Measurements from ENCODE around the gene CXorf38. TPM values are rescaled to one million over a fixed set of nuclear protein-coding genes. Genes with fewer than 3 reads are reported as not detected.

The CXorf38 gene
- total and polyA plus RNA-seq, 9 of the 15 experiments (the other 6 are each of a cell fraction or from before 2014, with no cell fraction given), result 1.2 to 12.8 (median 8.4) TPM

- in situ Hi-C loops (cut with MboI) (no loop called here), intact Hi-C loops (cut with micrococcal nuclease) (loop anchor here (1.0 to 10.0 kb wide), 2 partner anchors 60 to 608 kb away; partner anchors contain the start of gene ATP6AP2)
- Histone ChIP-seq H3K4me3 (peak overlapping the region; percentile 6), H3K36me3 (ENCODE audit: control insufficient read depth, insufficient read depth, low read length) (peaks cover 4% of the 10 kb centered on the region; the same call in 2 of the 3 replicates), H3K9me1 (ENCODE audit: control insufficient read depth, insufficient read depth, low read length) (no peaks in the 10 kb centered on the region), H3K9ac (ENCODE audit: insufficient read depth in 1 of 2, low read depth in 2 of 2, low read length in 2 of 2) (peak overlapping the region; percentile 47 to 75; a peak in 3 of 4 replicates), H2AFZ (ENCODE audit: low read depth, low read length) (no peak overlapping the region), H3K27ac (ENCODE audit: extremely low read depth, low read depth, low read length) (peak overlapping the region; percentile 44; the same call in 2 of the 3 replicates), H3K27me3 (ENCODE audit: control insufficient read depth in 2 of 2, insufficient read depth in 2 of 2, low read length in 2 of 2) (no peaks in the 10 kb centered on the region), H3K79me2 (ENCODE audit: control insufficient read depth, insufficient read depth, low read length) (peaks cover 32% of the 10 kb centered on the region), H3K4me2 (ENCODE audit: insufficient read depth, low read length) (peak overlapping the region; percentile 55), H4K20me1 (replicated peaks; ENCODE audit: control insufficient read depth, insufficient read depth, low read length) (peaks cover 8% of the 10 kb centered on the region; the same call in 1 of the 2 replicates), H3K4me1 (replicated peaks in 1 of 2; ENCODE audit: control insufficient read depth in 2 of 2, insufficient read depth in 2 of 2, low read length in 2 of 2) (peaks cover 8 to 10% of the 10 kb centered on the region in 2 experiments; a peak in 4 of 5 replicates), H3K9me3 (replicated peaks; ENCODE audit: control insufficient read depth, insufficient read depth, low read depth, low read length) (no peaks in the 10 kb centered on the region)
- POLR2A ChIA-PET, result no interaction called here
- DNase-seq (ENCODE audit: extremely low read depth in 1 of 4, low spot score in 3 of 4), result peak in 2 of 4 experiments; percentile 50 to 62
- peak; percentile 78 for FAIRE-seq
- peak; percentile 36 for ATAC-seq
- WGBS (ENCODE audit: insufficient coverage, low coverage, missing lambda C conversion rate), result 15% methylated on average over 2 of the region's 4 CpGs
- CTCF ChIA-PET (ENCODE audit: low intra/inter-chr PET ratio), result no interaction called here
- BruUV-seq (replicated peaks), result no TSS peak
- TF ChIP-seq ATF7 (IDR thresholded peaks at IDR 0.05) (0 out of 2 replicates have a peak, but pooled peaks have one; percentile 14), ZNF384 (IDR thresholded peaks at IDR 0.05; ENCODE audit: low read depth, low read length) (peak; percentile 85), NRF1 (conservative IDR thresholded peaks at IDR 0.05 in 1 of 2, IDR thresholded peaks at IDR 0.05 in 1 of 2) (0 out of 4 replicates have a peak, but pooled peaks of 1 of the 2 experiments have one; percentile 4), IRF2 (CRISPR knock-in tag; IDR thresholded peaks at IDR 0.05) (peak; percentile 91), BHLHE40 (IDR thresholded peaks at IDR 0.05; ENCODE audit: low read length) (0 out of 2 replicates have a peak, but pooled peaks have one; percentile 8), KDM1A (IDR thresholded peaks at IDR 0.05) (peak; percentile 24 to 41; a peak in 1 of 4 replicates), NCOR1 (IDR thresholded peaks at IDR 0.05) (peak; percentile 27; the same call in 1 of the 2 replicates), ZNF717 (CRISPR knock-in tag; IDR thresholded peaks at IDR 0.05) (no peak), NKRF (IDR thresholded peaks at IDR 0.05; ENCODE audit: borderline replicate concordance) (no peak)
- TF ChIP-seq, protein P1, sequence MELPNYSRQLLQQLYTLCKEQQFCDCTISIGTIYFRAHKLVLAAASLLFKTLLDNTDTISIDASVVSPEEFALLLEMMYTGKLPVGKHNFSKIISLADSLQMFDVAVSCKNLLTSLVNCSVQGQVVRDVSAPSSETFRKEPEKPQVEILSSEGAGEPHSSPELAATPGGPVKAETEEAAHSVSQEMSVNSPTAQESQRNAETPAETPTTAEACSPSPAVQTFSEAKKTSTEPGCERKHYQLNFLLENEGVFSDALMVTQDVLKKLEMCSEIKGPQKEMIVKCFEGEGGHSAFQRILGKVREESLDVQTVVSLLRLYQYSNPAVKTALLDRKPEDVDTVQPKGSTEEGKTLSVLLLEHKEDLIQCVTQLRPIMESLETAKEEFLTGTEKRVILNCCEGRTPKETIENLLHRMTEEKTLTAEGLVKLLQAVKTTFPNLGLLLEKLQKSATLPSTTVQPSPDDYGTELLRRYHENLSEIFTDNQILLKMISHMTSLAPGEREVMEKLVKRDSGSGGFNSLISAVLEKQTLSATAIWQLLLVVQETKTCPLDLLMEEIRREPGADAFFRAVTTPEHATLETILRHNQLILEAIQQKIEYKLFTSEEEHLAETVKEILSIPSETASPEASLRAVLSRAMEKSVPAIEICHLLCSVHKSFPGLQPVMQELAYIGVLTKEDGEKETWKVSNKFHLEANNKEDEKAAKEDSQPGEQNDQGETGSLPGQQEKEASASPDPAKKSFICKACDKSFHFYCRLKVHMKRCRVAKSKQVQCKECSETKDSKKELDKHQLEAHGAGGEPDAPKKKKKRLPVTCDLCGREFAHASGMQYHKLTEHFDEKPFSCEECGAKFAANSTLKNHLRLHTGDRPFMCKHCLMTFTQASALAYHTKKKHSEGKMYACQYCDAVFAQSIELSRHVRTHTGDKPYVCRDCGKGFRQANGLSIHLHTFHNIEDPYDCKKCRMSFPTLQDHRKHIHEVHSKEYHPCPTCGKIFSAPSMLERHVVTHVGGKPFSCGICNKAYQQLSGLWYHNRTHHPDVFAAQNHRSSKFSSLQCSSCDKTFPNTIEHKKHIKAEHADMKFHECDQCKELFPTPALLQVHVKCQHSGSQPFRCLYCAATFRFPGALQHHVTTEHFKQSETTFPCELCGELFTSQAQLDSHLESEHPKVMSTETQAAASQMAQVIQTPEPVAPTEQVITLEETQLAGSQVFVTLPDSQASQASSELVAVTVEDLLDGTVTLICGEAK (IDR thresholded peaks at IDR 0.05), result 0 out of 2 replicates have a peak, but pooled peaks have one; percentile 36
- TF ChIP-seq, protein P1 (CRISPR knock-in tag; IDR thresholded peaks at IDR 0.05), result no peak
Observed at GRCh38 chrX:40644821-40645358, 2.5 kb downstream of the CXorf38 start.

Data from K562 (cell line).